Measurements from ENCODE around the gene DDO. TPM values are rescaled to one million over a fixed set of nuclear protein-coding genes. Genes with fewer than 3 reads are reported as not detected.

DDO gene
- total RNA-seq, 2 donors from 2014 or later, result 4.4 to 13.7 TPM

- Histone ChIP-seq H3K27me3 (no peaks in the 10 kb centered on the region), H3K4me3 (no peak overlapping the region)
Measured at GRCh38 chr6:110366975-110367374, 48.4 kb downstream of the DDO start.

GRCh38 chr6:110366256-110366655 is 49.1 kb downstream of the DDO start:
- no peaks in the 10 kb centered on the region for H3K27me3 ChIP-seq

More at GRCh38 chr6:110366975-110367374, 48.4 kb downstream of the DDO start:
- DNase-seq (ENCODE audit: low spot score), result no peak
- Histone ChIP-seq H3K9me3 (no peaks in the 10 kb centered on the region), H3K4me1 (no peaks in the 10 kb centered on the region), H3K36me3 (no peaks in the 10 kb centered on the region), H3K27ac (no peak overlapping the region)
- no peak for TF ChIP-seq CTCF (IDR thresholded peaks at IDR 0.05)

GRCh38 chr6:110364364-110365105 is 50.8 kb downstream of the DDO start:
- no peak for TF ChIP-seq CTCF (IDR thresholded peaks at IDR 0.05)
- H3K27me3 ChIP-seq, result no peaks in the 10 kb centered on the region
- no peaks in the 10 kb centered on the region for H3K9me3 ChIP-seq
- H3K4me3 ChIP-seq, result no peak overlapping the region
- DNase-seq (ENCODE audit: low spot score), result no peak
- peak overlapping the region in 1 of 2 donors; percentile 11 for H3K27ac ChIP-seq
- no peaks in the 10 kb centered on the region for H3K4me1 ChIP-seq
- no peaks in the 10 kb centered on the region for H3K36me3 ChIP-seq

More at GRCh38 chr6:110366256-110366655, 49.1 kb downstream of the DDO start:
- no peaks in the 10 kb centered on the region for H3K4me1 ChIP-seq
- no peak overlapping the region for H3K27ac ChIP-seq
- H3K4me3 ChIP-seq, result no peak overlapping the region
- no peak for TF ChIP-seq CTCF (IDR thresholded peaks at IDR 0.05)
- no peaks in the 10 kb centered on the region for H3K9me3 ChIP-seq
- H3K36me3 ChIP-seq, result no peaks in the 10 kb centered on the region
- DNase-seq (ENCODE audit: low spot score), result no peak

- Histone ChIP-seq H3K27ac (peak overlapping the region in 1 of 2 donors; percentile 11), H3K36me3 (no peaks in the 10 kb centered on the region), H3K9me3 (no peaks in the 10 kb centered on the region), H3K27me3 (no peaks in the 10 kb centered on the region), H3K4me3 (no peak overlapping the region), H3K4me1 (no peaks in the 10 kb centered on the region)
- no peak for DNase-seq (ENCODE audit: low spot score)
- TF ChIP-seq CTCF (IDR thresholded peaks at IDR 0.05), result no peak
Measured at GRCh38 chr6:110363748-110364147, 51.6 kb downstream of the DDO start.

GRCh38 chr6:110360676-110361075 is 54.7 kb downstream of the DDO start:
- Histone ChIP-seq H3K36me3 (no peaks in the 10 kb centered on the region), H3K4me1 (peaks cover 0 to 5% of the 10 kb centered on the region in 2 donors), H3K27ac (no peak overlapping the region), H3K9me3 (no peaks in the 10 kb centered on the region), H3K27me3 (no peaks in the 10 kb centered on the region), H3K4me3 (no peak overlapping the region)
- DNase-seq (ENCODE audit: low spot score), result no peak
- TF ChIP-seq CTCF (IDR thresholded peaks at IDR 0.05), result no peak

GRCh38 chr6:110359556-110359955 is 55.8 kb downstream of the DDO start:
- no peak for DNase-seq (ENCODE audit: low spot score)
- H3K4me1 ChIP-seq, result peaks cover 0 to 5% of the 10 kb centered on the region in 2 donors
- H3K27ac ChIP-seq, result no peak overlapping the region
- TF ChIP-seq CTCF (IDR thresholded peaks at IDR 0.05), result no peak
- H3K4me3 ChIP-seq, result no peak overlapping the region
- H3K9me3 ChIP-seq, result no peaks in the 10 kb centered on the region
- H3K27me3 ChIP-seq, result no peaks in the 10 kb centered on the region
- no peaks in the 10 kb centered on the region for H3K36me3 ChIP-seq
